GM21360 (cell line): Measurements from ENCODE around the gene ANKRD1.

Source experiments
- ATAC-seq: cut with Tn5 transposase; IDR thresholded peaks from one replicate; pipeline ENCODE4 v1.9.1; 2021; ENCODE audit warnings: mild to moderate bottlenecking, moderate library complexity; ENCODE audit not compliant: unreplicated experiment

The ANKRD1 gene

DNA sequence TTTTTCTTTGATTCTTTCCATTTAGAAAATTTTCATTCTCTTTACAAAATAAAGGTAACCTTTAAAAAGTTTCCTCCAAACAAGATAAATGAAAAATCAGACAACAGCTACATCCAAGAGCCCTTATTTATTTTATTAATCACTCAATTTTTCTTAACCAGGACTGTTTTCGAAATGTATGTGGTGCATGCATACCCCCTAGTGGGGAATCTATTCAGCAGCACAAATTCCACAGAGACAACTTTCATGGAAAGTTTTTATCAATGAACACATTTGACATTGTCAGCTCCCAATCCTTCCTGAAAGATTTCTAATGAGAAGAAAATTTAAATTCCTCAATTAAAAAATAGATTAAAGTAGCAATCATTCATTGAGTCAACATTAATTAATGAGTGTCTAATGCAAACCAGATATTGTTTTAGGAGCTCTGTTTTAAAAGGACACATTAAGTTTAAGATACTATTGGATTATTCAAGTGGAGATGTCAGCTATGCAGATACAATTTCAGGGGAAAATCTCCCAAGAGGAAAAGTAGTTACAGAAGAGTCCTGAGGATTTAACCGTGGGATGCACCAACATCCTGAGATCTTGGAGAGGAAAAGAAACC lies 57.9 kb downstream of the ANKRD1 start:
- ATAC-seq: no peak
